ENCODE measurements around the gene SPATA46. TPM values are rescaled to one million over a fixed set of nuclear protein-coding genes. Genes with fewer than 3 reads are reported as not detected.

The SPATA46 gene
- total and polyA plus RNA-seq, 2 experiments from 2014 or later: not detected

DNA sequence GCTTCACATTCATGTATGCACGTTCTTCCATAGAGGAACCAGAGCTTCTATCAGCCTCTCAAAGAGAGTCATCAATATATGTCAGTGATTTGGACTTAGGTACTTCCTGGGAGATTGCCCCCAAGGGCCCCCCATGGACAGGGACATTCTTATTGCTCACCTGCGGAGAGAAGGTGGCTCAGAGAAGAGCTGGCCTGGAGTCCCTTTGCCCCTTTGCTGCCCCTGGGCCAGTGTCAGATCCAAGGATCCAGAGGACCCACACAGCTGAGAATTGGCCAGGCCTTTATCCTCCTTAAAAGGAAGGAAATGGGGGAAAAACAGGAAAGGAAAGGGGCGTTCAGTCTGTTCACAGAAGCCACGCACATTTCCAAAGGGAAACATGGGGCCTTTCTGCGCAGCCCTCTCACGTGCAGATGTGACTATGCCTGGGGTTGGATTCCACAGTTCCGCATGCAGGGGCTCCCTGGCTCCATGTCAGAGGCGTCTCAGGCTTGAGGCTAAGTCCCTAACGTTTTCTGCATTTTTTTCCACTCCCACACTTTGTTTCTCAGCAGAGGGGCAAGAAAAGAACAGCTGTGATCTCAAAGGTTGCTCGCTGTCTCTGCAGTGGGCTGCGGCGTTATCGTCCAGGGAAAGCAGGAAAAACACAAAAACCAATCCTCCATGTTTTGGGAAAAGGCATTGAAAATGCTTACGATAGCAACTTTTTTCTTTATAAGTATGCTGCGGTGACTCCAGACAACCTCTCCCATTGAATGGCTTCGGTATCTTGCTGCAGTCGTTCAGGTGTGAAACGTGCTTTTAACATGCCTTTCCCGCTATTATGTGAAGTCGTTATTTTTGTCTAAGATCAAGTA is 10.8 kb upstream of the SPATA46 start (continued):
- no peak for TF ChIP-seq ZNF331 (CRISPR knock-in tag; IDR thresholded peaks at IDR 0.05; ENCODE audit: low read depth)
- no peak for TF ChIP-seq EZH2 (IDR thresholded peaks at IDR 0.05; ENCODE audit: low read depth, unreplicated experiment)

DNA sequence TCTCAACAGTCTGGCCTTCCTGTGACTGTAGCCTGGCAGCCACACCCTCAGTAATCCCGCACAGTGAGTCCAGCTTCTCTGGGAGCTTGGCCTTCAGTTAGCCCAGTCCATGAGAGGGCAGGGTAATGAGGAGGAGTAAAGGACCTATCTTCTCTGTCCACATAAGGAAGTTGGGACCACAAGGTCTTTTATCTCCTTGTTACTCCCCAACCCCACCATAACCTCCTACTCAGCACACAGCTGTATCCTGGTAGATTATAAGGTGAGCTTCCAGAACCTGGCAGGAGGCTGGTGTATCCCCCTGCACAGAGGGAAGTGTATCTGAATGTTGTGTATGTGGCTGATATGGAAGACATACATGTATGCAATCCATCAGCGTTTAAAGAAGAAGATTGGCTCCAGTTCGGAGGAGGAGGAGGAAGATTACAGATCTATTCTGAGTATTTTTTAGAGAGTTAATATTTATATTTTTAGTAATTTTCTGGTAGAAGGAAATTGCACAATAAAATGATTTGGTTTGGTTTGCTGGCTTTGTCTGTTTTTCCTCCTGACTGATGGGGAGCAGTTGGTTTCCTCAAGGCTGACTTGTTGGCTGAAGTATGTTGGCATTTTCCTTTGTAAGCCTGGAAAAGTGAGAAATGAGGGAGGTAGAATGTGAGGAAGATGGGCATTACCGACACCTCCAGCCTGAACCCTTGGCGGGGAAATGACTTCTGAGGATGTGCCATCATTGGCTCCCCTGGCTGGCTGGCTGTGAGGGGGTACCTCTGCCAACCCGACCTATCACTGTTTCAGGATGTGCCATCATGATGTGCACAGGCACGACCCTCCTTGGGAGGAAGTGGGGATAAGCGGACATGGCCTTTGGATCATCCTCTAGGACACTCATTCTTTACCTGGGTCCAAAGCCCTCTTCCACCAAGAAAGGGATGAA is 9.9 kb upstream of the SPATA46 start:
- Histone ChIP-seq H3K27me3 (ENCODE audit: insufficient read depth) (no peaks in the 10 kb centered on the region), H3K79me2 (replicated peaks; ENCODE audit: insufficient read depth) (no peaks in the 10 kb centered on the region), H3K27ac (ENCODE audit: low read depth) (no peak overlapping the region), H4K20me1 (replicated peaks; ENCODE audit: insufficient read depth) (no peaks in the 10 kb centered on the region), H3K9me2 (ENCODE audit: insufficient read depth) (no peaks in the 10 kb centered on the region), H3K36me3 (ENCODE audit: insufficient read depth) (no peaks in the 10 kb centered on the region), H3K4me1 (ENCODE audit: insufficient read depth) (peaks cover 4% of the 10 kb centered on the region; the same call in 1 of the 2 replicates), H3K4me2 (no peak overlapping the region), H3F3A (replicated peaks; ENCODE audit: low read depth) (no peaks in the 10 kb centered on the region), H3K4me3 (no peak overlapping the region), H2AFZ (no peak overlapping the region)
- H3K36me3 Mint-ChIP-seq (ENCODE audit: low read depth): peaks cover 26% of the 10 kb centered on the region
- DNase-seq (ENCODE audit: low spot score) (no peak), ATAC-seq (no peak)
- no peak overlapping the region for H3K27ac Mint-ChIP-seq
- no peak overlapping the region for H3K4me3 Mint-ChIP-seq
- peaks cover 29% of the 10 kb centered on the region for H3K27me3 Mint-ChIP-seq (ENCODE audit: insufficient read depth, low read depth, poor library complexity)
- no peaks in the 10 kb centered on the region for H3K9me3 Mint-ChIP-seq
- H3K4me1 Mint-ChIP-seq: peaks cover 35% of the 10 kb centered on the region
- no peak for TF ChIP-seq ZNF114 (CRISPR knock-in tag; IDR thresholded peaks at IDR 0.05)
- TF ChIP-seq, protein P1, sequence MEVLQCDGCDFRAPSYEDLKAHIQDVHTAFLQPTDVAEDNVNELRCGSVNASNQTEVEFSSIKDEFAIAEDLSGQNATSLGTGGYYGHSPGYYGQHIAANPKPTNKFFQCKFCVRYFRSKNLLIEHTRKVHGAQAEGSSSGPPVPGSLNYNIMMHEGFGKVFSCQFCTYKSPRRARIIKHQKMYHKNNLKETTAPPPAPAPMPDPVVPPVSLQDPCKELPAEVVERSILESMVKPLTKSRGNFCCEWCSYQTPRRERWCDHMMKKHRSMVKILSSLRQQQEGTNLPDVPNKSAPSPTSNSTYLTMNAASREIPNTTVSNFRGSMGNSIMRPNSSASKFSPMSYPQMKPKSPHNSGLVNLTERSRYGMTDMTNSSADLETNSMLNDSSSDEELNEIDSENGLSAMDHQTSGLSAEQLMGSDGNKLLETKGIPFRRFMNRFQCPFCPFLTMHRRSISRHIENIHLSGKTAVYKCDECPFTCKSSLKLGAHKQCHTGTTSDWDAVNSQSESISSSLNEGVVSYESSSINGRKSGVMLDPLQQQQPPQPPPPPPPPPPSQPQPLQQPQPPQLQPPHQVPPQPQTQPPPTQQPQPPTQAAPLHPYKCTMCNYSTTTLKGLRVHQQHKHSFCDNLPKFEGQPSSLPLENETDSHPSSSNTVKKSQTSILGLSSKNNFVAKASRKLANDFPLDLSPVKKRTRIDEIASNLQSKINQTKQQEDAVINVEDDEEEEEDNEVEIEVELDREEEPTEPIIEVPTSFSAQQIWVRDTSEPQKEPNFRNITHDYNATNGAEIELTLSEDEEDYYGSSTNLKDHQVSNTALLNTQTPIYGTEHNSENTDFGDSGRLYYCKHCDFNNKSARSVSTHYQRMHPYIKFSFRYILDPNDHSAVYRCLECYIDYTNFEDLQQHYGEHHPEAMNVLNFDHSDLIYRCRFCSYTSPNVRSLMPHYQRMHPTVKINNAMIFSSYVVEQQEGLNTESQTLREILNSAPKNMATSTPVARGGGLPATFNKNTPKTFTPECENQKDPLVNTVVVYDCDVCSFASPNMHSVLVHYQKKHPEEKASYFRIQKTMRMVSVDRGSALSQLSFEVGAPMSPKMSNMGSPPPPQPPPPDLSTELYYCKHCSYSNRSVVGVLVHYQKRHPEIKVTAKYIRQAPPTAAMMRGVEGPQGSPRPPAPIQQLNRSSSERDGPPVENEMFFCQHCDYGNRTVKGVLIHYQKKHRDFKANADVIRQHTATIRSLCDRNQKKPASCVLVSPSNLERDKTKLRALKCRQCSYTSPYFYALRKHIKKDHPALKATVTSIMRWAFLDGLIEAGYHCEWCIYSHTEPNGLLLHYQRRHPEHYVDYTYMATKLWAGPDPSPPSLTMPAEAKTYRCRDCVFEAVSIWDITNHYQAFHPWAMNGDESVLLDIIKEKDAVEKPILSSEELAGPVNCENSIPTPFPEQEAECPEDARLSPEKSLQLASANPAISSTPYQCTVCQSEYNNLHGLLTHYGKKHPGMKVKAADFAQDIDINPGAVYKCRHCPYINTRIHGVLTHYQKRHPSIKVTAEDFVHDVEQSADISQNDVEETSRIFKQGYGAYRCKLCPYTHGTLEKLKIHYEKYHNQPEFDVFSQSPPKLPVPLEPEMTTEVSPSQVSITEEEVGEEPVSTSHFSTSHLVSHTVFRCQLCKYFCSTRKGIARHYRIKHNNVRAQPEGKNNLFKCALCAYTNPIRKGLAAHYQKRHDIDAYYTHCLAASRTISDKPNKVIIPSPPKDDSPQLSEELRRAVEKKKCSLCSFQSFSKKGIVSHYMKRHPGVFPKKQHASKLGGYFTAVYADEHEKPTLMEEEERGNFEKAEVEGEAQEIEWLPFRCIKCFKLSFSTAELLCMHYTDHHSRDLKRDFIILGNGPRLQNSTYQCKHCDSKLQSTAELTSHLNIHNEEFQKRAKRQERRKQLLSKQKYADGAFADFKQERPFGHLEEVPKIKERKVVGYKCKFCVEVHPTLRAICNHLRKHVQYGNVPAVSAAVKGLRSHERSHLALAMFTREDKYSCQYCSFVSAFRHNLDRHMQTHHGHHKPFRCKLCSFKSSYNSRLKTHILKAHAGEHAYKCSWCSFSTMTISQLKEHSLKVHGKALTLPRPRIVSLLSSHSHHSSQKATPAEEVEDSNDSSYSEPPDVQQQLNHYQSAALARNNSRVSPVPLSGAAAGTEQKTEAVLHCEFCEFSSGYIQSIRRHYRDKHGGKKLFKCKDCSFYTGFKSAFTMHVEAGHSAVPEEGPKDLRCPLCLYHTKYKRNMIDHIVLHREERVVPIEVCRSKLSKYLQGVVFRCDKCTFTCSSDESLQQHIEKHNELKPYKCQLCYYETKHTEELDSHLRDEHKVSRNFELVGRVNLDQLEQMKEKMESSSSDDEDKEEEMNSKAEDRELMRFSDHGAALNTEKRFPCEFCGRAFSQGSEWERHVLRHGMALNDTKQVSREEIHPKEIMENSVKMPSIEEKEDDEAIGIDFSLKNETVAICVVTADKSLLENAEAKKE (CRISPR knock-in tag; IDR thresholded peaks at IDR 0.05): no peak
- TF ChIP-seq CREB1 (CRISPR knock-in tag; IDR thresholded peaks at IDR 0.05; ENCODE audit: low read depth): no peak
- TF ChIP-seq POLR2AphosphoS5 (IDR thresholded peaks at IDR 0.05; ENCODE audit: low read depth): no peak
- TF ChIP-seq EZH2phosphoT487 (IDR thresholded peaks at IDR 0.05; ENCODE audit: unreplicated experiment): no peak
- TF ChIP-seq, protein P2, sequence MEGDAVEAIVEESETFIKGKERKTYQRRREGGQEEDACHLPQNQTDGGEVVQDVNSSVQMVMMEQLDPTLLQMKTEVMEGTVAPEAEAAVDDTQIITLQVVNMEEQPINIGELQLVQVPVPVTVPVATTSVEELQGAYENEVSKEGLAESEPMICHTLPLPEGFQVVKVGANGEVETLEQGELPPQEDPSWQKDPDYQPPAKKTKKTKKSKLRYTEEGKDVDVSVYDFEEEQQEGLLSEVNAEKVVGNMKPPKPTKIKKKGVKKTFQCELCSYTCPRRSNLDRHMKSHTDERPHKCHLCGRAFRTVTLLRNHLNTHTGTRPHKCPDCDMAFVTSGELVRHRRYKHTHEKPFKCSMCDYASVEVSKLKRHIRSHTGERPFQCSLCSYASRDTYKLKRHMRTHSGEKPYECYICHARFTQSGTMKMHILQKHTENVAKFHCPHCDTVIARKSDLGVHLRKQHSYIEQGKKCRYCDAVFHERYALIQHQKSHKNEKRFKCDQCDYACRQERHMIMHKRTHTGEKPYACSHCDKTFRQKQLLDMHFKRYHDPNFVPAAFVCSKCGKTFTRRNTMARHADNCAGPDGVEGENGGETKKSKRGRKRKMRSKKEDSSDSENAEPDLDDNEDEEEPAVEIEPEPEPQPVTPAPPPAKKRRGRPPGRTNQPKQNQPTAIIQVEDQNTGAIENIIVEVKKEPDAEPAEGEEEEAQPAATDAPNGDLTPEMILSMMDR (conservative IDR thresholded peaks at IDR 0.05; ENCODE audit: low read depth in 2 of 2): no peak
- no peak for TF ChIP-seq STAT1 (IDR thresholded peaks at IDR 0.05; ENCODE audit: unreplicated experiment)
